Glomerular endothelial cell (primary cell): ENCODE data around the gene TUBB4A. TPM values are rescaled to one million over a fixed set of nuclear protein-coding genes. Genes with fewer than 3 reads are reported as not detected.

Source experiments
- DNase-seq: peaks from one replicate; pipeline ENCODE4 v3.0.0-alpha.2; 2011; ENCODE audit warnings: low read depth, low spot score; ENCODE audit errors: extremely low read depth
- total RNA-seq: library from RNA; depleted of rRNA; stranded (reverse); fragments of >200 nt; gene quantifications from 2 replicates; pipeline ENCODE4 v1.2.3, GENCODE V29; 2015

The TUBB4A gene
- total RNA-seq, 1 donor from 2014 or later, result not detected

- DNase-seq, result no peak
Observed at GRCh38 chr19:6448045-6448444, 54.1 kb downstream of the TUBB4A start.

- no peak for DNase-seq
Observed at GRCh38 chr19:6446452-6446851, 55.7 kb downstream of the TUBB4A start.

Other genes with a start within 250 kb of the TUBB4A start
- gene MLLT1, start 222.3 kb downstream of the TUBB4A start, total RNA-seq, result 23.3 and 32.2 TPM in 2 replicates
- gene ACER1, start 168.7 kb downstream of the TUBB4A start, total RNA-seq, result not detected in 2 replicates
- gene CLPP, start 140.8 kb downstream of the TUBB4A start, total RNA-seq, result 119 and 129 TPM in 2 replicates
- gene ALKBH7, start 129.5 kb downstream of the TUBB4A start, total RNA-seq, result 50.4 and 51.5 TPM in 2 replicates
- 1.3 TPM in 2 replicates for gene PSPN, start 126.4 kb downstream of the TUBB4A start, total RNA-seq
- 57.8 and 71.9 TPM in 2 replicates for gene GTF2F1, start 109.1 kb downstream of the TUBB4A start, total RNA-seq
- gene KHSRP, start 77.5 kb downstream of the TUBB4A start, total RNA-seq, result 233 and 255 TPM in 2 replicates
- 0.70 TPM in 1 of 2 replicates, not detected in the other for gene SLC25A41, start 68.5 kb downstream of the TUBB4A start, total RNA-seq
- gene SLC25A23, start 42.5 kb downstream of the TUBB4A start, total RNA-seq, result 47.1 and 60.7 TPM in 2 replicates
- gene CRB3, start 38.0 kb downstream of the TUBB4A start, total RNA-seq, result 0.34 TPM in 1 of 2 replicates, not detected in the other
- 0.10 TPM in 1 of 2 replicates, not detected in the other for gene DENND1C, start 20.5 kb downstream of the TUBB4A start, total RNA-seq
- 8.2 and 12.1 TPM in 2 replicates for gene TNFSF9, start 28.7 kb upstream of the TUBB4A start, total RNA-seq
- gene CD70, start 88.8 kb upstream of the TUBB4A start, total RNA-seq, result 7.8 and 8.9 TPM in 2 replicates
- gene TNFSF14, start 167.9 kb upstream of the TUBB4A start, total RNA-seq, result not detected in 2 replicates
- gene C3, start 218.3 kb upstream of the TUBB4A start, total RNA-seq, result 1.5 and 6.1 TPM in 2 replicates
- gene GPR108, start 235.3 kb upstream of the TUBB4A start, total RNA-seq, result 48.7 and 75.2 TPM in 2 replicates
- 58.0 and 83.8 TPM in 2 replicates for gene TRIP10, start 237.4 kb upstream of the TUBB4A start, total RNA-seq